ENCODE data around the gene PLOD1.

- TF ChIP-seq JUN (IDR thresholded peaks at IDR 0.05) (no peak), POLR2A (IDR thresholded peaks at IDR 0.05; ENCODE audit: low read length) (no peak), RAD21 (conservative IDR thresholded peaks at IDR 0.05 in 1 of 2, IDR thresholded peaks at IDR 0.05 in 1 of 2) (no peak), FOSL2 (IDR thresholded peaks at IDR 0.05) (no peak), FOSL2 (CRISPR knock-in tag; IDR thresholded peaks at IDR 0.05) (peak; percentile 43), CHD2 (IDR thresholded peaks at IDR 0.05; ENCODE audit: low read length, partially characterized antibody) (no peak), MAX (IDR thresholded peaks at IDR 0.05) (no peak)
Measured at GRCh38 chr1:11918799-11919519, 15.6 kb upstream of the PLOD1 start.

Data from A549 (cell line).